Ascending aorta (tissue), 2 donors: ENCODE data around the gene TEK. TPM values are rescaled to one million over a fixed set of nuclear protein-coding genes. Genes with fewer than 3 reads are reported as not detected.

ENCODE experiments used
- DNase-seq, 2 donors: peaks; one replicate each; pipeline ENCODE4 v3.0.0-alpha.2; 2019; ENCODE audit warnings: low spot score in 2 of 2
- H3K27ac ChIP-seq, 2 donors: fragments of 200-600 bp; sonication (generic); one replicate each; pipeline ENCODE4 v1.5.1; 2016 to 2017; ENCODE audit warnings: mild to moderate bottlenecking in 1 of 2
- H3K27me3 ChIP-seq: fragments of 200-600 bp; sonication (generic); one replicate; pipeline ENCODE4 v1.5.1; 2017
- H3K36me3 ChIP-seq, 2 donors: fragments of 200-600 bp; sonication (generic); one replicate each; pipeline ENCODE4 v1.5.1; 2016
- H3K4me1 ChIP-seq, 2 donors: fragments of 200-600 bp; sonication (generic); one replicate each; pipeline ENCODE4 v1.5.1; 2016 to 2017; ENCODE audit warnings: mild to moderate bottlenecking in 1 of 2
- H3K4me3 ChIP-seq, 2 donors: fragments of 200-600 bp; sonication (generic); one replicate each; pipeline ENCODE4 v1.5.1; 2016 to 2017; ENCODE audit warnings: mild to moderate bottlenecking in 1 of 2
- H3K9me3 ChIP-seq, 2 donors: fragments of 200-600 bp; sonication (generic); one replicate each; pipeline ENCODE4 v1.5.1; 2016
- CTCF ChIP-seq, 3 experiments: fragments of 200-600 bp in 2 of 3; fragments of 450-650 bp in 1 of 3; sonication (generic) in 2 of 3; IDR thresholded peaks; one replicate each; pipeline ENCODE4 v1.5.1; 2016 to 2019; ENCODE audit warnings: antibody characterized with exemption in 3 of 3, mild to moderate bottlenecking in 1 of 3, moderate library complexity in 1 of 3
- intact Hi-C: fragments of 100-400 bp; cut with DNase I; formaldehyde crosslinking; loops from one replicate; pipeline ENCODE4 v1.15.1; 2023
- total RNA-seq: library from RNA; depleted of rRNA; stranded (reverse); fragments of >200 nt; gene quantifications from one replicate; pipeline ENCODE4 v1.1.0, GENCODE V29; 2016

The TEK gene
- total RNA-seq, 1 donor from 2014 or later, result 31.8 TPM

GRCh38 chr9:27205198-27205597 is 96.2 kb downstream of the TEK start:
- DNase-seq, result no peak
- H3K27ac ChIP-seq, result peak overlapping the region in 1 of 2 donors; percentile 4
- H3K4me3 ChIP-seq, result no peak overlapping the region
- no peaks in the 10 kb centered on the region for H3K9me3 ChIP-seq
- intact Hi-C loops, result no loop called here
- peaks cover 0 to 3% of the 10 kb centered on the region in 2 donors for H3K4me1 ChIP-seq
- TF ChIP-seq CTCF (IDR thresholded peaks at IDR 0.05), result no peak
- no peaks in the 10 kb centered on the region for H3K36me3 ChIP-seq
- H3K27me3 ChIP-seq, result no peaks in the 10 kb centered on the region

- no peaks in the 10 kb centered on the region for H3K36me3 ChIP-seq
- peaks cover 0 to 3% of the 10 kb centered on the region in 2 donors for H3K4me1 ChIP-seq
- no peak for TF ChIP-seq CTCF (IDR thresholded peaks at IDR 0.05)
- no peak overlapping the region for H3K27ac ChIP-seq
- H3K27me3 ChIP-seq, result no peaks in the 10 kb centered on the region
- H3K4me3 ChIP-seq, result no peak overlapping the region
- intact Hi-C loops, result no loop called here
- no peak for DNase-seq
- no peaks in the 10 kb centered on the region for H3K9me3 ChIP-seq
Measured at GRCh38 chr9:27206041-27206440, 97.0 kb downstream of the TEK start.

DNA sequence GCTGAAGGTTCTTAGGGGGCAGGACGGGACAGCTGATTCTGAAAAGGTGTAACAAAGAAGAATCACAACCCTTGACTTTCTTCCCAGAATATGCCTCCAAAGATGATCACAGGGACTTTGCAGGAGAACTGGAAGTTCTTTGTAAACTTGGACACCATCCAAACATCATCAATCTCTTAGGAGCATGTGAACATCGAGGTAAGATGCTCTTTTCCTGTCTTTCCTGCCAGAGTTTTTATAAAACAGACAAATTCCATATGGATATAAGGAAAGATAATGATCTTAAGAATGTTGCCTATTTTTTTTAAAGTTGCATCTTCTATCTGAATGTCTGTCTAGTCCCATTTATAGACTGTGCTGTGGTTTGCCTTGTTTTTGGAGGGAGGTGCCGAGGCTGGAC is 100.0 kb downstream of the TEK start:
- Histone ChIP-seq H3K9me3 (no peaks in the 10 kb centered on the region), H3K4me1 (peaks cover 0 to 2% of the 10 kb centered on the region in 2 donors), H3K27me3 (no peaks in the 10 kb centered on the region), H3K27ac (no peak overlapping the region), H3K4me3 (no peak overlapping the region), H3K36me3 (peaks cover 0 to 4% of the 10 kb centered on the region in 2 donors)
- intact Hi-C loops, result no loop called here
- no peak for TF ChIP-seq CTCF (IDR thresholded peaks at IDR 0.05)
- no peak for DNase-seq

DNA sequence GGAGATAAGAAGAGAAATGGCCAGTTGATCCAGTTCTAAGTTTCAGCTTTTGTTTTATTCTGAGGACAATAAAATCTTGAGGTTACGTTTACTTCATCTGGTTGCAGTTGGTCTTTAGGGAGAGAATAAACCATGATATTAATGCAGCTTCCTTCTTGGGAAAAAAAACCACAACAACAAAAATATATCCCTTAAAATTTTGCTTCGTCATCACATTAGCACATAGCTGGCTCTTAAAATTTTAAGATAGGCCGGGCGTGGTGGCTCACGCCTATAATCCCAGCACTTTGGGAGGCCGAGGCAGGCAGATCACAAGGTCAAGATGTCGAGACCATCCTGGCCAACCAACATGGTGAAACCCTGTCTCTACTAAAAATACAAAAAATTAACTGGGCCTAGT is 101.6 kb downstream of the TEK start:
- peaks cover 0 to 4% of the 10 kb centered on the region in 2 donors for H3K36me3 ChIP-seq

DNA sequence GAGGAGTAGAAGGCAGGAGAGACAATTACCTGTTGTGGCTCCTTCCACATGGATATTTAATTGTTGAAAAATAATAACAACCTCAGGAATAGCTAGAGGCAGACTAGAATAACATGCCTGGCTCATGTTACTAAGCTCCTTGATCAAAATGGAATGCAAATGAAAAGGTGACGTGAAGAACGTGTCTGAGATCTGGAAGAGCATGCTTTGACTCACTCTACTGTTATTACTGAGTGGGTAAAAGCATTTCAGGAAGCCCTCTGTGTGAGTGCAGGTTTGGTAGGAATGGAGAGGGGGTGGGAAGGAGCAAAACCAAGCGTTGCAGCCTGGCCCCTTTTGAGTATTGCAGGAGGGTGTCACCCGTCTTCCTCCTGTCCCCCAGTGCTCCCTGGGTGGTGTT is 103.2 kb downstream of the TEK start:
- H3K4me3 ChIP-seq, result no peak overlapping the region
- H3K9me3 ChIP-seq, result no peaks in the 10 kb centered on the region
- no peak for DNase-seq
- no peaks in the 10 kb centered on the region for H3K27me3 ChIP-seq
- no peaks in the 10 kb centered on the region for H3K4me1 ChIP-seq
- intact Hi-C loops, result no loop called here
- H3K36me3 ChIP-seq, result peaks cover 0 to 4% of the 10 kb centered on the region in 2 donors
- no peak for TF ChIP-seq CTCF (IDR thresholded peaks at IDR 0.05)
- H3K27ac ChIP-seq, result no peak overlapping the region

More for the DNA sequence above, 101.6 kb downstream of the TEK start:
- no peak overlapping the region for H3K4me3 ChIP-seq
- no peak overlapping the region for H3K27ac ChIP-seq
- intact Hi-C loops, result no loop called here
- TF ChIP-seq CTCF (IDR thresholded peaks at IDR 0.05), result no peak
- no peaks in the 10 kb centered on the region for H3K4me1 ChIP-seq
- DNase-seq, result no peak
- H3K9me3 ChIP-seq, result no peaks in the 10 kb centered on the region
- H3K27me3 ChIP-seq, result no peaks in the 10 kb centered on the region

DNA sequence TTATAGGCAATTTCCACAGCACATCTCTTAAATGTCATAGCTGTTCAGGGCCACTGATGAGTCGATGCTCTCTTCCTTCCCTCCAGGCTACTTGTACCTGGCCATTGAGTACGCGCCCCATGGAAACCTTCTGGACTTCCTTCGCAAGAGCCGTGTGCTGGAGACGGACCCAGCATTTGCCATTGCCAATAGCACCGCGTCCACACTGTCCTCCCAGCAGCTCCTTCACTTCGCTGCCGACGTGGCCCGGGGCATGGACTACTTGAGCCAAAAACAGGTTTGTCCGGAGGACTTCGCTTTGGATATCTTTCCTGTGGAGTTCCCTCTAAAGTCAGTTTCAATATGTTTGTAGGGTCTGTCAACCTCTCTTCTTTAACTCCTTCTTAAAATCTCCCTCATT is 103.6 kb downstream of the TEK start:
- Histone ChIP-seq H3K27me3 (no peaks in the 10 kb centered on the region), H3K27ac (no peak overlapping the region), H3K4me1 (no peaks in the 10 kb centered on the region), H3K4me3 (no peak overlapping the region), H3K9me3 (no peaks in the 10 kb centered on the region), H3K36me3 (peaks cover 0 to 7% of the 10 kb centered on the region in 2 donors)
- TF ChIP-seq CTCF (IDR thresholded peaks at IDR 0.05), result no peak
- DNase-seq, result no peak
- intact Hi-C loops, result no loop called here
